Fibroblast of skin of abdomen (primary cell): ENCODE results near the gene FMN2.
A peak's percentile ranks its signal among the peaks of the same experiment; 100 is the strongest.
"Not testable (repeated sequence)": the region's sequence is repeated elsewhere in the genome, so short reads cannot be mapped to it uniquely, and the experiment has no call there.

Experiments
- DNase-seq: peaks from one replicate; pipeline ENCODE4 v3.0.0-alpha.2; 2013

FMN2 gene

DNA sequence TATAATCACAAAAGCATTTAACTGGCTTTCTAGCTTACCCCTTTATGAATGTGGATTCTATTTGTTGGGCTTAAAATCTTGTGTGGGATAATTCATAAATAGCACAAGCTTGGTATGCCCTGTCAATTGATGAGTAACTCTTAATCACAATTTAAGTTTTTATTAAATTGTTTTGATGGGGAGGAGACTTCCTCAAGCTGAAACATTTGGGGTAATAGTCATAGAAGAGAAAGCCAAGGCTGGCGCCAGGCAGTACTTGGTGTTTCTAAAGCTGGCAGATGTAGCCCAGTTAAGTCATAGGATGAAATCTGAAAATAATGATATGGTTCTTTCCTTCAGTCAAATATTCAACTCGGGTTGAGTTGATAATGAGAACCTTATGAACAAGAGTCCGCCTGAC is 167.2 kb downstream of the FMN2 start:
- peak; percentile 98 for DNase-seq

DNA sequence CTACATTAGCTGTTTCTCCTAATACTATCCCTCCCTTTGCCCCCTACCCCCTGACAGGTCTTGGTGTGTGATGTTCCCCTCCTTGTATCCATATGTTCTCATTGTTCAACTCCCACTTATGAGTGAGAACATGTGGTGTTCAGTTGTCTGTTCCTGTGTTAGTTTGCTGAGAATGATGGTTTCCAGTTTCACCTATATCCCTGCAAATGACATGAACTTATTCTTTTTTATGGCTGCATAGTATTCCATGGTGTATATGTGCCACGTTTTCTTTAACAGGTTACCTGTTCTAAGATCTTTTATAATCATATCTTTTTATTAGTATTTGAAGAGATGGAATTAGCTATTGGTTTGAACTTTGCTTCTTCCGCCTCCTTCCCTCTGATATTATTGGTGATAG is 172.8 kb downstream of the FMN2 start:
- DNase-seq: not testable (repeated sequence)

DNA sequence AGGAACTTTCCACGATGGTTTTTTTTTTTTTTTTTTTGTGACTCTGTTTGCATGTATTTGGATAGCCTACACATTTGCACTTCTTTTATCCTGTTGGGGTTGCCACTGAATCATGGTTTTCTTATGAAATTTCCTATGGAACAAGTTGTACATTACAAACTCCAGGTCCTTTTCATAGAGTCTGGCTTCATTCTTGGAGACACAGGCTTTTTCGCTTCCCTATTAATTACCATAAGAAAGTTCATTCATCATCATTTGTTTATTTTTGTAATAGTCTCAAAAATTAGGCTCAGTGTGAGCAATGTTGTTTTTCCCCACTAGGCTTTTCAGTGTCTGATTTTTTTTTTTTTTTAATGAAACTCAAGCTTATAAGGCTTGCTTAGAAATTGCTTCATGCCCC is 179.4 kb downstream of the FMN2 start:
- DNase-seq: no peak

DNA sequence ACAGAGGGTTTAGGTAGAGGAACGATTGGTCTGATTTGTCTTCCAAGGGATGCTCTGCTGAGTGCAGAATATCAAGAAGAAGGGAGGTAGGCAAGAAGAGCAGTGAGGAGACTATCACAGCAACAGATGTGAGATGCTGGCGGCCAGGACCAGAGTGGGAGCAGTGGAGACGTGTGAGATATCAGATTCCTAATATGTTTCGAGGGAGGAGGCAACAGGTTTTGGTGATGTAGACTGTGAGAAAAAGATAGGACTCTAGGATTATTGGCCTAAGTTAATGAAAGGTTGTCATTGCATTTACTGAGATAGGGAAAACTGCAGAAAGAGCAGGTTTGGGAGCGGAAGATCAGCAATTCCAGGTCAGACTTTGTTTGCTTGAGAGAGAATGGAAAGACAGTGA is 182.9 kb downstream of the FMN2 start:
- no peak for DNase-seq

DNA sequence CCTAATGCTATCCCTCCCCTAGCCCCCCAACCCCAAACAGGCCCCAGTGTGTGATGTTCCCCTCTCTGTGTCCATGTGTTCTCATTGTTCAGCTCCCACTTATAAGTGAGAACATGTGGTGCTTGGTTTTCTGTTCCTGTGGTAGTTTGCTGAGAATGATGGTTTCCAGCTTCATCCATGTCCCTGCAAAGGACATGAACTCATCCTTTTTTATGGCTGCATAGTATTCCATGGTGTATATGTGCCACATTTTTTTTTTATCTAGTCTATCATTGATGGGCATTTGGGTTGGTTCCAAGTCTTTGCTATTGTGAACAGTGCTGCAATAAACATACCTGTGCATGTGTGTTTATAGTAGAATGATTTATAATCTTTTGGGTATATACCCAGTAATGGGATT is 183.5 kb downstream of the FMN2 start:
- DNase-seq: not testable (repeated sequence)

DNA sequence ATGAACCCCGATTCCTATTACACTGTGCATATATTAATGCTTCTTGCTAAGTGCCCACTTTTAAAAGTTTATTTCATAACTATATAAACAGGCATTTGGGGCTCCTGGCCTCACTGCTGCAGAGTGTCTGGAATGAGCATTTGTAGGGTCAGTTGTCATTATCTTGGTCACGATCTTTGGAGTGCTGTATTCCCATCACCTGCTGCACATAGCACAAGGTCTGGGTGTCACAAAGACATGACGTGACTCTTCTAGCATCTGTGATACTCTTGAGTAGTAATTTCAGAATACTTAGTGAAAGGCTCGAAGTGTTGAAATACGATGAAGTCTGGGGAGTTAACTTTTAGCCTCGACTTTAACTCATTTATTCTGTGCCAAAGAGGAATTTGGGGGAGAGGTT is 186.4 kb downstream of the FMN2 start:
- no peak for DNase-seq

DNA sequence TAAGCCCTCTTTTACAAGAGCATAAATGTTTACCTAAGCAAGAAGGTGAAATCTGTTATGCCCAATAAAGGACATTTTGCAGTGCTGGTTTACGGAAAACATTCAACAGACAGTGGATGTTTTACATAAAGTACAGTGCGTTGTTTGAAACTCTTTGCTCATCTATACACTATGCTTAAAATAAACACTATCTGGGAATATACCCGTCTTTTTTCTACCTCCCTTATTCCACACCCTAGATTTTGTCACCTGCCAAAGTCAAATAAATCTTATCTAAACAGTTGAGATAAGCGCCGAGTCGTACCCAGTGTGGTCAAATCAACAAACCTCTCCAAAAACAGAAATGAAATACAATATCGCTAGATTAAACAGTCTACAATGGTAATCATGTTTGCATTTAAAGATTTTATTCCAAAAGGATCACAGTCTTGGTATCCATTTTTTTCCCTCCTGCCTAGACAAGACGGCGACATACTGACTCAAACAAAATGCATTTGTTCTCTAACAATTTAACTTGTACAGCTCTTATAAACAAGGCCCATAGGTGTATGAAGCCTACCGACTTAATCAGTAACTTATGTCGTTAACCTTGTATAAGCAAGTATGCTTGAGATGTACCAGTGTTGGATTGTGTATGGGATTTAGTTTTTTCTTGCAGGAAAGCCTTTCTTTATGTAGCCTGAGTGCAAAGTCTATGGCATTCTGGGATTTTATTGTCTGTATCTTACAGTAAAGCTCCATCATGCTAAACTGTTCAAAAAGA is 189.1 kb downstream of the FMN2 start:
- no peak for DNase-seq

DNA sequence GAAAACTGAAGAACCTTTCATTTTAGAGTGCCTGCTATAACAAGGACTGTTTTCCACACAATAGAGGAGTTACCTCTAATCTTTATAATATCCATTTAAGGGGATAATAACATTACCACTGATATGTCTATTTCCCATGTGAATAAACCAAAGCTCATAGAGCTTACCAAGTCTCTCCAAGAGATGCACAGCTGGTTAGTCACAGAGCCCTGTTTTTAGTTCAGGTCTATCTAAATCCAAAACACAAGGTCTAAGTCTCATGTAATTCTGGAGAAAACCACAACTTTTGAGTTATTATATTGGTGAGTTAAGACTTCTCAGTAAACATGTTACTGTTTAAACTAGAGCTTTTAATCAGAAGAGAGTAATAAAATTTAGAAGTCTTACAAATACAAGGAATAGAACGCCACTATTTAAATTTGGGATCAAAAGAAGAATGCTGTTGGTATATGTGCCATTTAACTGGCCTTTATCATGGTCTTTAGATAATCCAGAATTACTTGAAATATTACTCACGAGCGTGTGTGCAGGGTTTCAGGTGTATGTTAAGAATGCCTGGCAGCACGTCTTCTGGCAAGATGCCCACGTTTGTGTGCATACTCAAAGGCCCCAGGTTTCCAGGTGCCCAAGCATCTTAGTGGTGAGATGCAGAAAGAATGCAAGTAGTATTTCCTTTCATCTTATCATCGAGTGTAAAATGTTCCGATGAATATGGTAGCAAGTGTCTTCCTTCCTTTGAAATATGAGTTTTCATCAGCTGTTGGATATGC is 190.6 kb downstream of the FMN2 start:
- peak; percentile 70 for DNase-seq

DNA sequence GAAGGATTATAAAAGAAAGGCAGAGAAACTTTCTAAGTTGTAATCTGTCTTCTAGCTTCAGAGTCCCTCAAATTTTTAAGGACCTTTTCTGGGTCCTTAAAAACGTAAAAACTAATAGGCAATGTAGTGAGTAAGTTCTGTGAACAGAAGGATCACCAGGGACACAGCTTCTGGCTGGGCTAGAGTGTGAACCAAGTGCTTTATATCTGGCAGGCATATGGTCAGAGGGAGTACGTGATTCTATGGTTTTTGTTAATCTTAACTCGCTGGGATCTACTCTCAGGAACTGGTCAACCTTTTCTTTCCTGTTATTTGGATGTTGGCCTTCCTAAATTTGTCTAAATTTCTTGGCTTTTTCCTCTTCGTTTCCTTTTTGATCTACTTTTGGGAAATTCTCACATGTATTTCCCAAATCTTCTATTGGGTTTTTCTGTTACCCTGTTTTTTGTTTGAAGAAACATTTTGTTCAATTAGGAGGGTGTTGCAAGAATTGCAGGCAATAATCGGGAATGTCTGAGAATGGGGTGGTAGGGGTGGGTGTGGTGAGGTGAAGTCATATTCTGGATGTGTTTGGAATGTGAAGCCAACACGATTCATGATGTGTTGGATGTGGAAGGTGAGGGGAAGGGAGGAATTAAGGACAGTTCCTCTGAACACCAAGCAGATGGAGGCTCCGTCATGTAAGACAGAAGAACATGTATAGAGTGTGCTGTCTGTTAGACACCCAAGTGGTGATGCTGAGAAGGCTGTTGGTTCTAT is 193.2 kb downstream of the FMN2 start:
- DNase-seq: peak; percentile 35

DNA sequence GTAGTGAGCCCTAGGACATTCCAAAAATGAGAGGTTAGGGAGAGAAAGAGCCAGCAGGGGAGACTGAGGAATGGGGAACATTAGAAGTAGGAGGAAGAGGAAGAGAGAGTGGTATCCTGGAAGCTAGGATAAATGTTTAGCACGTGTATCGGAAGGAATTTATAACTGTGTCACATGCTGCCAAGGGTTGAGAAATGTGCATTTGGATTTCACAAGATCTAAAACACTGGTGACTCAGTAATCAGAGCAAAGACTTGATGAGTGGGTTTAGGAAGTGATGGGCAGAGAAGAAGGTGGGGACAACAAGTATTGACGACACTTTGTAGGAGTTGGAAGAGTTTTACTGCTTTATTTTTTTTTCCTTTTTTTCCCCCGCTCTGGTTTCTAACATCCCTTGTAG is 193.9 kb downstream of the FMN2 start:
- DNase-seq: peak; percentile 78

DNA sequence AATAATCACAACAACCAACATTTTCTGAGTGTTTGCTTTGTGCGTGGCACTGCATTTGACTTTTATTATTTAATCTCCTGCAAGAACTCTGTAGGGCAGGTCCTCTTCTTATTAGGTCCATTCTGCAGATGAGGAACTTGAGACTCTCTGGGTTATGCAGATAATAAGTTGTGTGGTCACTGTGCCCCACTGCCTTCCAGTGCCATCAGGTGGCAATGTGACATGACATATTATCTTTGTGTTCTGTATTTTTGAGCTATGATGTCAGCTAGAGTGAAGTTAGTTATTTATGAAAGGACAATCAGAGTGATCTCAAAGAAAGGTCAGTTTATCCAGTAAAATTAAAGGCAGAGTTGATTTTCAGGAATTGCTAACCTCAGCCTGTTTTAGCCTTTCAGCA is 196.0 kb downstream of the FMN2 start:
- no peak for DNase-seq

DNA sequence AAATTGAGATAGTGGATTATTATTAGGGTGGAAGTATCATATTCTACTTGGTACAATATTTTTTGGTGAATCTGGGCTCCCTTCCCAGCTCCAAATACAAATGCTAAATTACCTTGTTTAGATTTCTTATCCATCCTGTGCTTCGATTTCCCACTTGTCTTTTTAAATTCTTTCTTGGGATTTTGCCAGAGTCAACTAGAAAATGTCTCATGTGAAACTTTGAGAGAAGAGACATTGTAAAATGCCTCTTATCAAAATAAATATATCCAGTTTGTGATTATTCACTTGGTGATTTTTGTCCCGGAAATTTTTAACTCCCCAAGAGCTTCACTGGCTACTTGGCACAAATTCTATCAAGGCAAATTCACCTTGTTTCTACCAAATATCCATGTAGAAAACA is 202.0 kb downstream of the FMN2 start:
- DNase-seq: no peak

DNA sequence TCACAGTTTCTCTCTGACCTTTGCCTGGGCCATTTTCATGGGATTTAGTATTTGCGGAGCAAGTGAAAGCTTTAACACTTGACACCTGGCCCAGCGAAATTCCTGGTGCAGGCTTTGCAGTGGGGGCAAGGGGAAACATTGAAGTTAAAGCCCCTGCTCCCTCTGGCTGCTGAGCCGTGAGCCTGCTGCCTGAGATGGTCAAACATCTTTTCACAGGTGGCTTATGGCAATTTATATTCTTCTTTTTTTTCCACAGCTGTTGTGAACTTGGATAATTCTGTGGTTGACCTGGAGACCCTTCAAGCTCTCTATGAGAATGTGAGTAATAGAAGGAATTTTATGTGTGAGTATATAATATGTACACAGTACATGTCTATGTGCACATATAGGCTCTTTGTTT is 202.9 kb downstream of the FMN2 start:
- DNase-seq: peak; percentile 22

DNA sequence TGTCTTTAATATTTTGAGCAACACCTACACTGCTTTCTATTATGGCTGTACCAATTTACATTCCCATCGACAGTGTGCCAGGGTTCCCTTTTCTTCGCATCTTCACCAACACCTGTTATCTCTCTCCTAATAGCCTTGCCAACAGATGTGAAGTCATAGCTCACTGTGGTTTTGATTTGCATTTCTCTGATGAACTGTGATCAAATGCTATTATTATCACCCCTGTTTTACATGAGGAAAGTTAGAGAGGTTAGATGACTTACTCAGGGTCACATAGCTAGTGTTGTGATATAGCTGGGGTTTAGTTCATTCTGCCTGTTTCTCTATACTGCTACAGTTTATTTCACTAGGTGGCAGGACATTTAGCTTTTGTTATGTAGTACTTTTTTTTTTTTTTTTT is 204.1 kb downstream of the FMN2 start:
- DNase-seq: no peak

DNA sequence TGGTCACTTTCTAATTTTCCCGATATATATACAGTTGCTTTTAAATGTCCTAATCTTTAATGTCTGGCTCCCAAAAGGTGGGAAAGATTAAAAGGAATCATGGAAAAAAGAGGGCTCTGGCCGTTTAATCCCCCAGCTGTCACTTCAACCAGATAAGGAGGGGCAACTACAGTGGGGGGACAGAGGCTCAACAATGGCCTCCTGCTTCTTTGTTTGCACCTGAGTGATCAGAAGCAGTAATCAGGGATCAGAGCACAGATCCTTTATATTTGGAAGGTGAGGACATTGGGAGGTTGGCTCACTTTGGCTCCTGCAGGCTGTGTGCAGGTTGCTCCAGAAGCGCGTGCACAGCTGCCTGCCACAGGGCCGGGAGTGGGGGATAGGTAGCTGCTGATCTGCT is 212.8 kb downstream of the FMN2 start:
- DNase-seq: no peak

DNA sequence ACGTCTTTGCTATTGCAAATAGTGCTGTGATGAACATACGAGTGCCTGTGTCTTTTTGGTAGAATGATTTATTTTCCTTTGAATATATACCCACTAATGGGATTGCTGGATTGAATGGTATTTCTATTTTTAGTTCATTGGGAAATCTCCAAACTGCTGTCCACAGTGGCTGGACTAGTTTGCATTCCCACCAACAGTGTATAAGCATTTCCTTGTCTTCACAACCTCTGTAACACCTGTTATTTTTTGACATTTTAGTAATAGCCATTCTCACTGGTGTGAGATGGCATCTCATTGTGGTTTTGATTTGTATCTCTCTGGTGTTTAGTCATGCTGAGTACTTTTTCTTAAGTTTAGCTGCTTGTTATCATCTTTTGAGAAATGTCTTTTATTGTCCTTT is 215.0 kb downstream of the FMN2 start:
- peak; percentile 69 for DNase-seq

DNA sequence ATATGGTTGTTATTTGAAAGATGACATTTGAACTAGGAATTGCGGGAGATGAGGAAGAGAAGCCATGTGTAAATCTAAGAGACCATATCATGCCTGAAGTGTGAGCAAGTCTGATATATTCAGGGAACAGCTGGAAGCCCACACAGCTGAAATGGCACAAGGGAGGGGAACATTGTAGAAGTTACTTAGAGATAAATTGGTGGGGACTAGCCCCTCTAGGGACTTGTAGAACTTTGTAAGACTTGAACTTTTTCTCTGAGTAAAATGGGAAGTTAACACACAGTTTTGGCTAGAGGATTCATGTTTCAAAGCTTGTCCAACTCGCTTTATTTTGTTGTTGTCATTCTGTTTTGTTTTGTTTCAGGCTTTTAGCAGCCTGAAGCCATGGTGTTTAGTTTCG is 216.4 kb downstream of the FMN2 start:
- DNase-seq: no peak

DNA sequence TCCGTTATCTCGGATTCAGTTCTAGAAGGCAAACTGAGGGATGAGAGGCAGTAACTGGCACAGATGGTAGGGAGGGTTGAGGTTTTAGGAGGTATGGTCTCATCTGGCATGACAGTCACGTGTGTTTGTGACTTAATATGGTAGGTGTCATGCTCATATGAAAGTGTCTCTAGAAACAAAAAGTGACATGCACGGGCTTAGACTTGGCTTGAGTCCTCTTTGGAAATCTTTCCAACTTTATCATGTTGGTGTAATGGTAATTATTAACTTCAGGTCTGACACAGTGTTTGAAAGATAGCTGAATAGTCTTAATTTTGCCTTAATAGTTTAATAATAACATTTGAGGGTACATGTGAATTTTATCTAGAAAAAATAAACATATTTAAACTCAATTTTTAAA is 218.1 kb downstream of the FMN2 start:
- DNase-seq: no peak

DNA sequence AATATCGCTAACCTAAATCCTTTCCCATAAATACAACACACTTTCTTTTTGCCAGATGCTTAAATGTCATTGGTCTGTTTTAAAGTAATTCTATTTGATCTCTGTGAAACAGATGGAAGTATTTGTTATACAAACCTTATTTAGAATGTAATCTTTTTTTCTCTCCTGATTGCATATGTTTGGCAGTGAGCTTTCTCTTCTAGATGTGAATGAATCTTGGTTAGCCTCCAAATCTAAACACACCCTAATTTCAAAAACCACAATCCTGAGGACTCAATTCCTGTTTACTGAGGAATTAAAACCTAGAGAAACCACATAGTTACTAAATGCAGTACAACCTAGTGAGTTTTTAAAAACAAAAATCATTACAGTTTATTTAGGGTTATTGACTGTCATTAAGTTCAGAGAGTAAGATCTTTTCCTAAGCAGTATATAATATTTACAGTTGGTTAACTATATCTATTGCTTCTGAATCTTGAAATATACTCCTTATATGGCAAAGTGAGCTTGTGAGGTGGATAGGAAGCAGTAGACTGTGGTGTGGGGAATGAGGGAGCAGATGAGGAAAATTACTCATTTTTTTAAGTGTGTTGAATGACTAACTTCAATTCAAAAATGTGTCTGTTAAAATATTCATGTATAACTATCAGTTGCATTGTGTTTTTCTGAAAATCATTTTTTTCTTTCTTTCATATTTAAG is 218.7 kb downstream of the FMN2 start:
- peak; percentile 87 for DNase-seq

DNA sequence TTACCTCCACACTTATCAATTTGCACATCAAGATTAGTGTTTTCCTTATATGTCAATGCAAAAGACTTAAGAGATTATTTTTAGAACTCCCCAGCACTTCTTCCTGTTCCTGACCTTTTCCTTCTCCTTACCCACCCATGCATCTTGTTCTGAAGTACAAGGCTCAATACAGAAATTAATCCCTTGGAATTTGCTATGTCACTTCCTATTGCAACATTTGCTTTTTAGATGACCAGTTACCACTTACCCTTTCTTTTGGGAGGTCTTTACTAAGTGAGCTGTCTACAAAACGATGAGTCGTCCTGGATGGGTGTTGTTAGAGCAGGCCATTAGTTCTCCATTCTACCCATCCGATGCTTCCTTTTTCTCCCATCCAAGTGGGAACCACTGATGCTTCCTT is 221.2 kb downstream of the FMN2 start:
- peak; percentile 87 for DNase-seq

DNA sequence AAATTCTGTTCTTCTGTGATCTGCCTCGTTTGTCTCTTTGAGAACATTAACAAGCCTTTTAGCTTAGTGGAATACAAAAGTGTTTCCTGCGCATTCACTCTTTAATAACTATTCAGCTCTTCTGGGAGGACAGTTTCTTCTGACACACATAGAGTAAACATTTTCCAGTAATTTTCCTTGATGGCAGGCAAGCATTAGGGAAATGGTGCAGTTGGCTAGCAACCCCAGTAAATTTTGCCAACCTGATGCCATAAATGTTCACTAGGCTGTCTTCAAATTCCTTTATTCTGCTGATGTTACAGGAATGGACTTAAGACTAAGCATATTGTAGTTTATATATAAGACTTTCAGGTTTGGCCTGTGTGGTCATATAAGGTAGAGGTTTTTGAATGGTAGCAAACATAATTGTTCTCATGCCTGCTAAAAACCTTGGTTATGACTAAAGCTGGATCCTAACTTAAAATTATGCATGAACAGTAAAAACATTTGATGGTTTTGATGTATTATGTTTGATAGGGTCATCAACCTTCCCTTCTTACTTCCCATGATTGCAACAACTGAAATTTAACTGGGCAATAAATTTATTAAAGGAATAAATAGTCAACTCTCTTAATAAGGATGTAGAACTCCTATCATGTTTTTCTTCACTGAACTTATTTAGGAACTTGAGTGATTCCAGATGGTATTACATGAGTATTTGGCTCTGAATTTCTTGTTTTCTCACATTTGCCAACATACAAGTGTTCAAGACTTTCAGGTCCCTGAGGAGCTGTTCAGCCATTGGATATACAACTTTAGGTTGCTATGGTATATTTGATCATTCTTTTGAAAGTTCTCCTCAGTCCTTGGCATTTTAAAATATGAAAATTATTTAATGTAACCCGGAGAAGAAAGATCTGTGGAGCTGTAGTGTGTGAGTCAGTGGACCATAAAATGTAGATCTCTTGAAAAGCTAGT is 223.4 kb downstream of the FMN2 start:
- DNase-seq: peak; percentile 76

DNA sequence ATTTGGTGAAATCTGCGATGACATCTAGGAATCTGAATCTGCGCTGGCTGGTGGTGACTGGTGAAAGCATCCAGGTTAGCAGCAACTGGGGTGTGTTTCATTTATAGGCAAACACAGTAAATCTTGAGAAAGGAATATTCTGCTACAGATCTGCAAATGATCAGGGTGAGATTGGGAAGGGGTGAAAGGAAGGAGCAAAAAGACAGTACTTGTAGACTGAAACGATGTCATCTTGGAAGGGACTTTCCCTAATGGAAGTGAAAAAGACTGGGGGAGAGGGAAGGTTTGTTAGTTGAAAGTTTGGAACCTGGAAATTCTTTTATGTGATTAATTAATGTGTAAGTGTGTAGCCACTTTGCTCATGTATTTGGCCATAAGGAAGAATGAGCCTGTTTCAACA is 228.3 kb downstream of the FMN2 start:
- DNase-seq: no peak
